Mucosa of rectum (tissue), 2 donors: ENCODE results near the gene HPSE2.

Experiments
- H3K27ac ChIP-seq, 2 donors: one replicate each; pipeline ENCODE4 v1.7.0; 2013; ENCODE audit warnings: inconsistent platforms in 2 of 2, low read depth in 2 of 2, low read length in 2 of 2
- H3K27me3 ChIP-seq, 2 donors: one replicate each; pipeline ENCODE4 v1.7.0; 2013; ENCODE audit warnings: low read length in 2 of 2; ENCODE audit not compliant: control insufficient read depth in 2 of 2, insufficient read depth in 2 of 2
- H3K36me3 ChIP-seq, 2 donors: one replicate each; pipeline ENCODE4 v1.7.0; 2013; ENCODE audit warnings: low read length in 2 of 2; ENCODE audit not compliant: control insufficient read depth in 2 of 2, insufficient read depth in 2 of 2
- H3K4me1 ChIP-seq, 2 donors: one replicate each; pipeline ENCODE4 v1.7.0; 2013; ENCODE audit warnings: low read length in 2 of 2, mild to moderate bottlenecking in 1 of 2; ENCODE audit not compliant: control insufficient read depth in 2 of 2, insufficient read depth in 2 of 2
- H3K4me3 ChIP-seq, 2 donors: one replicate each; pipeline ENCODE4 v1.7.0; 2013; ENCODE audit warnings: low read length in 2 of 2
- H3K9ac ChIP-seq, 2 donors: one replicate each; pipeline ENCODE4 v1.7.0; 2013; ENCODE audit warnings: low read length in 2 of 2, low read depth in 1 of 2, mild to moderate bottlenecking in 1 of 2
- H3K9me3 ChIP-seq, 2 donors: one replicate each; pipeline ENCODE4 v1.7.0; 2013; ENCODE audit warnings: low read length in 2 of 2; ENCODE audit not compliant: control insufficient read depth in 2 of 2
- donor health status: healthy.
- donor health status: Normal muscosa, but diverticular disease.

Gene HPSE2

GRCh38 chr10:98429320-98430072 lies 806.2 kb downstream of the HPSE2 start:
- Histone ChIP-seq H3K27me3 (no peaks in the 10 kb centered on the region), H3K4me3 (no peak overlapping the region), H3K4me1 (no peaks in the 10 kb centered on the region), H3K9ac (no peak overlapping the region), H3K27ac (no peak overlapping the region), H3K36me3 (peaks cover 48 to 63% of the 10 kb centered on the region in 2 donors), H3K9me3 (no peaks in the 10 kb centered on the region)

- H3K27ac ChIP-seq = no peak overlapping the region
These were observed 808.6 kb downstream of the HPSE2 start for GRCh38 chr10:98427011-98427515.

DNA sequence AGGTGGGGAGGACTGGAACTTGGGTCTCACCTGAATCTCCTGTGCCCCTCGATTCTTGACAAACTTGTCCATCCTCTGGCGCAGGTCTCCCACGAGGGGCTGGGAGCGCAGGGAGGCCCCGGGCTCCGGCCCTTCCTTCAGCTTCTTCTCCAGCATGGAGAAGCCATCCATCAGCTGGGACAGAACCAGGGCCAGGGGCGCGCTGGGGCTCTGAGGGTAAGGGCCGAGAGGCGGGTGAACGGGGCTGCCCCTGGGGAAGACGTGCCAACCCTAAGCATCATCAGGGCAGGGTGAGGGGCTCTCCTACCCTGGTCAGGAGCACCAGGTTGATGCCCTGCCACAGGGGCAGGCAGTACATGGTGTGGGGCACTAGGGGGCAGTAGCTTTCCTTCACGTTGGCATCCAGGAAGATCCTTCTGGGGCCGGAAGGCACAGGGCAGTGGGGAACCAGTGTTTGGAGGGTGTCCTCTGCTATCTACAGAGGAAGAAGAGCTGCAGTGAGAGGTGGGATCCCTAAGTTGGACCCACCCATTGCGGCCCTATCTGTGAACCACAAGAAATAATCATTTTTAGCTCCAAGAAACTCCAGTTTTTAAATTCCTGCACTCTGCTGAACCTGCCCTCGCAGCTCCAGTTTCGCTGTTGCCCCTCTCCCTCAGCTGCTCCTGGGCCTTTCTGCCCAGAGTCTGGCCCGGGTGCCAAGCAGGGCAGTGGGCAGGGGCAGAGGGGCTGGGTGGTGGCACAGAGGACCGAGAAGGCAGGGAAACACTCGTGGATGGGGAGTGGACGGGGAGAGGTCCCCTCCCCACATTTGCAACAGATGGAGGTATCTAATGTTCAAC lies 809.9 kb downstream of the HPSE2 start:
- Histone ChIP-seq H3K9me3 (no peaks in the 10 kb centered on the region), H3K27ac (no peak overlapping the region), H3K9ac (no peak overlapping the region), H3K4me3 (no peak overlapping the region), H3K4me1 (no peaks in the 10 kb centered on the region), H3K27me3 (no peaks in the 10 kb centered on the region), H3K36me3 (peaks cover 43 to 57% of the 10 kb centered on the region in 2 donors)

More at GRCh38 chr10:98427011-98427515, 808.6 kb downstream of the HPSE2 start:
- peaks cover 45 to 59% of the 10 kb centered on the region in 2 donors for H3K36me3 ChIP-seq
- no peak overlapping the region for H3K4me3 ChIP-seq
- H3K9ac ChIP-seq = no peak overlapping the region
- H3K4me1 ChIP-seq = no peaks in the 10 kb centered on the region
- H3K9me3 ChIP-seq = no peaks in the 10 kb centered on the region
- no peaks in the 10 kb centered on the region for H3K27me3 ChIP-seq

DNA sequence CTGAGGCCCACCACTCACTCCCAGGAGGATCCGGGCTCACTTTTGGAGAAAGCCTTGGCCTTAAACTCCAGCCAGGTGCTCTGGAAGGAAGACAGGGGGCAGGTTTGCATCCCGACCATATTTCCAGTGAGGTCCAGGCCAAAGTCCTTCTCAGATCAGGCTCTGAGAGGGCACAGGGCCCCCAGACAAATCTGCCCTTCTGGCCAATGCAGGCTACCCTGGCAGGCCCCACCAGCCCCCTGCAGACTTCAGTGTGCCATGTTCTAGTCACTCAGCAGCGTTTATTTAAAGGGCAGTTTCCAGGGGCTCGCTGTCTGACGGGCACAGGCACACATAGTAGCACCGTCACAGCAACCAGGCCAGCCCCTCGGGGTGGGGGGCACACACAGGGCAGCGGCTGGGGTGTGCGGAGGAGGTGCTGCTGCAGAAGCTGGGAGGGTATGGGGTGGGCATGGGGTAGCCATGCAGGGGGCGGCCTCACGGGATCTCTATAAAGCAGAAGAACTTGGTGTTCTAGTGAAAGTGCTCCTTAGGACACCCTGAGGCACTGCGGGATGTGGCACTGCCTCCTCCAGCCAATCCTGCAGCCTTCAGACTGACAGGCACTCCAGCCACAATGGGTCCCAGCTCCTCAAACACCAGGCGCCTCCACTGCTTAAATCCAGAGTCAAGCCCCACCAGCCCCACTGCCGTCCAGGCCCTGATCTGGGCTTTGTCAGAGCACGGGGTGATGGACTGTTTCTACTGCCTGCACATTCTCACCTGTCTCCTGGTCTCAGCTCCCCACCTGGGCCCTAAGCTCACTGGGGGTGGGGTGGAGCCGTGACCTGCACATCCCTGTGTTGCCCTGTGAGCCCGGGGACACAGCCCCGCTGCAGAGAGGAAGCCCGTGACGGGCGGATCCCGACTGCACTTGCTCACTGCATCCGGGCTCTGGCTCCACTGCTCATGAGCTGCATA lies 811.1 kb downstream of the HPSE2 start:
- Histone ChIP-seq H3K4me3 (no peak overlapping the region), H3K4me1 (no peaks in the 10 kb centered on the region), H3K27ac (no peak overlapping the region), H3K27me3 (no peaks in the 10 kb centered on the region), H3K36me3 (peaks cover 38 to 54% of the 10 kb centered on the region in 2 donors), H3K9me3 (no peaks in the 10 kb centered on the region), H3K9ac (no peak overlapping the region)

- H3K36me3 ChIP-seq = peaks cover 40 to 56% of the 10 kb centered on the region in 2 donors
- no peak overlapping the region for H3K9ac ChIP-seq
- H3K4me1 ChIP-seq = no peaks in the 10 kb centered on the region
- H3K9me3 ChIP-seq = no peaks in the 10 kb centered on the region
- no peak overlapping the region for H3K4me3 ChIP-seq
- H3K27ac ChIP-seq = no peak overlapping the region
- no peaks in the 10 kb centered on the region for H3K27me3 ChIP-seq
These were observed 811.9 kb downstream of the HPSE2 start for GRCh38 chr10:98423691-98424120.

DNA sequence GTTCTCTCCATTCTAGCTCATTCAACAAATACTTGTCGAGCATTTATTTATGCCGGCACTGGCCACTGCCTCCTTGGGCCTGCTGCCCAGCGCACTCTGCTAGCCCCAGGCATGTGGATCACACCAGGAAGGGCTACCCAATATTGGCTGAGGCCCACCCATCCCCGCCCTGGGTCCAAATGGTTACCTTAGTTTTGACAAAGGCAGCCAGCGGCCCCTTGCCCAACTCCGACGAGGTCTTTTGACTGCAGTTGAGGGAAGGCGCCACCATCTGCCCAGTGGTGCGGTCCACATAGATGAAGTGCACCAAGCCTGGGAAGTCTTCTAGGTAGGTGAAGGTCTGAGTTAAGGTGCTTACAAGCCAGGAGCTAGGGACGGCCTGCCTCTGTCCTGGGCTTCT lies 813.5 kb downstream of the HPSE2 start:
- no peak overlapping the region for H3K27ac ChIP-seq
- no peaks in the 10 kb centered on the region for H3K27me3 ChIP-seq
- H3K36me3 ChIP-seq = peaks cover 47 to 61% of the 10 kb centered on the region in 2 donors
- no peaks in the 10 kb centered on the region for H3K4me1 ChIP-seq
- H3K4me3 ChIP-seq = no peak overlapping the region
- H3K9ac ChIP-seq = no peak overlapping the region
- H3K9me3 ChIP-seq = no peaks in the 10 kb centered on the region

GRCh38 chr10:98420786-98421185 lies 814.9 kb downstream of the HPSE2 start:
- no peaks in the 10 kb centered on the region for H3K27me3 ChIP-seq
- peaks cover 44 to 67% of the 10 kb centered on the region in 2 donors for H3K36me3 ChIP-seq
- peaks cover 0 to 2% of the 10 kb centered on the region in 2 donors for H3K4me1 ChIP-seq
- no peak overlapping the region for H3K4me3 ChIP-seq
- H3K27ac ChIP-seq = no peak overlapping the region
- no peak overlapping the region for H3K9ac ChIP-seq
- H3K9me3 ChIP-seq = no peaks in the 10 kb centered on the region

- peaks cover 40 to 65% of the 10 kb centered on the region in 2 donors for H3K36me3 ChIP-seq
- H3K4me3 ChIP-seq = no peak overlapping the region
- peaks cover 9 to 11% of the 10 kb centered on the region in 2 donors for H3K4me1 ChIP-seq
- no peak overlapping the region for H3K27ac ChIP-seq
- H3K27me3 ChIP-seq = no peaks in the 10 kb centered on the region
- H3K9ac ChIP-seq = no peak overlapping the region
- no peaks in the 10 kb centered on the region for H3K9me3 ChIP-seq
These were observed 816.0 kb downstream of the HPSE2 start for GRCh38 chr10:98419469-98420261.
